ENCODE measurements around the gene DLG2.
"Not testable (repeated sequence)": the region's sequence is repeated elsewhere in the genome, so short reads cannot be mapped to it uniquely, and the experiment has no call there.

DLG2 gene

DNA sequence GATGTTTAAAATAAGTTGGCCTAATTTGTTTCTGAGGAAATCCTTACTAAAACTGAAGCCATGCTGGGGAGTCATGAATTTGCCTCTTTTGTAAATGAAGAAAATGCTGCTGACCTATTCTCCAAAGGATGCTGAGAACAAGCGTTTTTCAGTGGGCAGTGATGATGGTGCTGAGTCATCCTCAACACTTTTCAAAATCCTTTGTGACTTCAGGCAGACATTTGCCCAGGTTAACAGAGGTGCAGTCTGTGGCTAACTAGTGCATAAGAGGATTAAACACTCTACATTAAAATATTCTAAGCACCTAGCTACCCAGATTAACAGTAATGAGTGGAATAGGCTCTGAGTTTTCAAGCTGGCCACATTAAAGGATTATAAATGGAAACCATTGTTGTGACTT is 509.0 kb downstream of the DLG2 start:
- TF ChIP-seq, protein P1, sequence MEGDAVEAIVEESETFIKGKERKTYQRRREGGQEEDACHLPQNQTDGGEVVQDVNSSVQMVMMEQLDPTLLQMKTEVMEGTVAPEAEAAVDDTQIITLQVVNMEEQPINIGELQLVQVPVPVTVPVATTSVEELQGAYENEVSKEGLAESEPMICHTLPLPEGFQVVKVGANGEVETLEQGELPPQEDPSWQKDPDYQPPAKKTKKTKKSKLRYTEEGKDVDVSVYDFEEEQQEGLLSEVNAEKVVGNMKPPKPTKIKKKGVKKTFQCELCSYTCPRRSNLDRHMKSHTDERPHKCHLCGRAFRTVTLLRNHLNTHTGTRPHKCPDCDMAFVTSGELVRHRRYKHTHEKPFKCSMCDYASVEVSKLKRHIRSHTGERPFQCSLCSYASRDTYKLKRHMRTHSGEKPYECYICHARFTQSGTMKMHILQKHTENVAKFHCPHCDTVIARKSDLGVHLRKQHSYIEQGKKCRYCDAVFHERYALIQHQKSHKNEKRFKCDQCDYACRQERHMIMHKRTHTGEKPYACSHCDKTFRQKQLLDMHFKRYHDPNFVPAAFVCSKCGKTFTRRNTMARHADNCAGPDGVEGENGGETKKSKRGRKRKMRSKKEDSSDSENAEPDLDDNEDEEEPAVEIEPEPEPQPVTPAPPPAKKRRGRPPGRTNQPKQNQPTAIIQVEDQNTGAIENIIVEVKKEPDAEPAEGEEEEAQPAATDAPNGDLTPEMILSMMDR (IDR thresholded peaks at IDR 0.05; ENCODE audit: low read depth, low read length), result no peak
- no peak overlapping the region for H3K4me3 ChIP-seq (ENCODE audit: low read depth, low read length)

DNA sequence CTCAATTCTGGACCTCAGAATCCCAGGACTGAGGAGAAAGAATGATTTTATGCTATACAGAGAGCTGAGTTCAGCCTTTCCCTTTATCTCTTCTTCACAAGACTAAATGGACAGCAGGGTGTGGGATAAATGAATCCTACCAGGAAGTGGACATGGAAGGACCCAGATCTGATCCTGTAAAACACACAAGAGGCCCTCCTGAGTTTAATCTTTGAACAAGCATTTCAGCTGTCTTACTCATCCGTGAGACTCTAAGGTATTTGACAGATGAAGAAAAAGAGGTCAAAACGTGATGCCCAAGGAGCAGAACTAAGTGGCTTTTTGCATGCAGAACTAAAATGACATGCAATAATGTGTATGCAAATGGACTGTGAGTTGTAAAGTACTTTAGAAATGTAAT is 511.3 kb downstream of the DLG2 start:
- no peak overlapping the region for H3K4me3 ChIP-seq (ENCODE audit: low read depth, low read length)
- TF ChIP-seq, protein P1 (IDR thresholded peaks at IDR 0.05; ENCODE audit: low read depth, low read length), result no peak

DNA sequence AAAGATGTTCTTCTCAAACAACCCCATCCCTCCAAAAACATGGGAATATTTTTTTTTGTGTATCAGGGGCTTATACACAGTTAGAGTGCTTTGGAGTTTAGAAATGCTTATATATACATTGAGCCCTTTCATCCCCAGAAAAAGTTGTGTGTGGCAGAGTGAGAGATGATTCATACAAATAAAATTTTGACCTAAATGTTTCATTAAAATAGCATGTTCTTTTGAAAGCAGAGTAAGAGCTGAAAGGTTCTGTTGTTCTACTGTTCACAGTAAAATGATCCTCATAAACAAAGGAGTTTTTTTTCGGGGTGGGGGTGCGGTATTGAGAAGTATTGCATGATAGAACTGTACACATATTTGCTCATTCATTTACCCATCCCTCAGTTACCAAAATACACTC is 512.4 kb downstream of the DLG2 start:
- H3K4me3 ChIP-seq (ENCODE audit: low read depth, low read length), result no peak overlapping the region
- TF ChIP-seq, protein P1 (IDR thresholded peaks at IDR 0.05; ENCODE audit: low read depth, low read length), result no peak

DNA sequence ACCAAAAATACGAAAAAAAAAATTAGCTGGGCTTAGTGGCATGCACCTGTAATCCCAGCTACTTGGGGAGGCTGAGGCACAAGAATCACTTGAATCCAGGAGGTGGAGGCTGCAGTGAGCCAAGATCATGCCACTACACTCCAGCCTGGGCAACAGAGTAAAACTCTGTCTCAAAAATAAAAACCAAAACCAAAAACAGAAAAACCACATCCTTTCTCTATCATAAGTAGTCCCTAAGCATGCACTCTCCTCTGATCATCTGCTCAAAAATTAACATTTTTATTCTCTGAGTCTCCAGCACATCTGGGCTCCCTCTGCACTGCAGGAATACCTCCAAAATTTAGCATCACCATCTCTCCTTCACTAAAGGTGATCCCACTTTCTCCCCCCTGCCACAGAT is 516.9 kb downstream of the DLG2 start:
- not testable (repeated sequence) for H3K4me3 ChIP-seq (ENCODE audit: low read depth, low read length)

DNA sequence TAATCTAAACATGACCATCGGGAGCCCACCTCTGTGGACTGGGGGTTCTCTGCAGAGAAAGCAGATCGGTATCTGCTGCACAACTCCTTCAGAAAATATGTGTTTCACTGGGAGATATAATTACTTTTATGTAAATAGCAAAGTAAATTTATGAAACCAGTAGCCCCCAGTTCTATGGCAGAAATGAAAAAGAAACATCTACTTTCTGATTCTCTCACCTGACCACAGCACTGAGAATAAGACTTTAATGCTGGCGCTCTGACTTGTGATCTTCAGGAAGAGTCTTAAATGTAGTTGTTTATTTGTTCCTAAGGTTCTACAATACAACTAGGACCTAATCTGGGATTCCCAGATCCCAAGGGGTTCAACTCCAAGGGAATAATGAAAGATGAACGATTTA is 518.0 kb downstream of the DLG2 start:
- no peak overlapping the region for H3K4me3 ChIP-seq (ENCODE audit: low read depth, low read length)
- TF ChIP-seq, protein P1 (IDR thresholded peaks at IDR 0.05; ENCODE audit: low read depth, low read length), result no peak

DNA sequence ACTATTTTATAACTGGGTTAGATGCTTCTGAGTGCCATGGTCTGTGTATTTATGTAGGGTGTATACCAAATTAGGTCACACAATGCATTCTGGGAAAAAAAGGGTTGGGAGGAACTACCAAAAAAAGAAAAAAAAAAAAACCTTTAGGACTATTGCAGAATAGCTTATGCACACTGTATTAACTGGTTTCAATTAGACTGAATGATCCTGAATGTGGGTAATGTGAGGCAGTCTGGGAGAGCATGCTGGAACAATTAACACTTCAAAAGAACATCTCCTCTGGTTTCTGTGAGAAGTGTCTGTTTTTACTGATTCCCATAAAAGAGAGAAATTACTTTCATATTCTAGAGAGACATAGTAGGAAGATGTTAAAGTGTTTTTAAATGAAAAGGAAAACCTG is 521.3 kb downstream of the DLG2 start:
- TF ChIP-seq, protein P1 (IDR thresholded peaks at IDR 0.05; ENCODE audit: low read depth, low read length), result no peak
- no peak overlapping the region for H3K4me3 ChIP-seq (ENCODE audit: low read depth, low read length)

DNA sequence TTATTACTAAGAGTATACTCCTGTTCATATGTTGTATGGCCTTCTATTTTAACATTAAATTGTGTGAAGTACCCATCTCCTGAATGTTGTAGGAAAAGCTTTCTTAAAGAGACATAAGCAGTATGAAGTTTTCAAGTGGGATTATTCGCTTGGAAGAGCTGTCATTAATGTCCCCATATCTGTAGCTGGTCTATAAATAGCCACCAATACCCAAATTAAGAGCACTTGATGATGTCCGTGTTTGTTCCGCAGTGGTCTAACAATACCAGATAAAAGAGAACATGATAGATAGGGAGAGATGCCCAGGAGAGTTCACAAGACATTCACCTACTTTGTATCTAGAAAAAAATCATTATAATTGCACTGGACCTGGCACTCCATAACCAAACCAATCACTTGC is 527.6 kb downstream of the DLG2 start:
- TF ChIP-seq, protein P1 (IDR thresholded peaks at IDR 0.05; ENCODE audit: low read depth, low read length), result no peak
- H3K4me3 ChIP-seq (ENCODE audit: low read depth, low read length), result no peak overlapping the region

DNA sequence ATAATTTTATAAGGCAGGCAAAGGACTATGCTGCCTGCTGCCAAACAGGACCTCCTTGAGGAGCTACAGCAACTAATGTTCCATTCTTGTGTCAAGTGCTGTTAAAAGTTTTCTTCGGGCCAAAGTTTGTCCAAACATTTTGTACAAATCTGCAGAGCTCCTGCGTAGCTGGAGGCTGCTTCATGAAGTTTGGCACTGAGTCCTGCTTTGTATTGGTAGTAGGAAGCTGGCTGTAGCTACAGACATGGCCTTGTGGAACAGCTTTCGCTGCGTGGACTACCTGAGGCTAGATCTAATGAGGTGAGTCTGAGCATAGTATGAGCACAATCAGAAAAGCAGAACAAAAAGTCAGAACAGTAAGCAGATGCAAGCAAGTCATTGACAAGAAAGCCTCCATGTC is 528.1 kb downstream of the DLG2 start:
- TF ChIP-seq, protein P1 (IDR thresholded peaks at IDR 0.05; ENCODE audit: low read depth, low read length), result no peak
- H3K4me3 ChIP-seq (ENCODE audit: low read depth, low read length), result no peak overlapping the region

Measured in WI38 (cell line).